Activated B cell treated with CpG ODN at 0.5 μM for 24 hours (primary cell): ENCODE data around the gene DVL1. TPM values are rescaled to one million over a fixed set of nuclear protein-coding genes. Genes with fewer than 3 reads are reported as not detected.

Experiments used
- ATAC-seq: fragments of 200-7000 bp; cut with Tn5 transposase; one replicate; pipeline ENCODE4 v1.10.0; 2021; ENCODE audit warnings: low read depth, mild to moderate bottlenecking, moderate library complexity
- CTCF ChIA-PET: fragments of 350-600 bp; sonication (Branson Sonifier 250); formaldehyde crosslinking; loops from one replicate; lab custom pipeline; 2021; ENCODE audit warnings: antibody characterized with exemption; lab: Charles Lee
- POLR2A ChIA-PET: fragments of 350-600 bp; sonication (Branson Sonifier 250); formaldehyde crosslinking; loops from one replicate; lab custom pipeline; 2021; ENCODE audit warnings: antibody characterized with exemption; lab: Charles Lee
- DNase-seq: peaks from one replicate; pipeline ENCODE4 v3.0.0; 2022
- H3K27ac Mint-ChIP-seq: one replicate; pipeline ENCODE4 v1.8.0; 2020; ENCODE audit warnings: mixed read lengths
- H3K27me3 Mint-ChIP-seq: one replicate; pipeline ENCODE4 v1.8.0; 2021; ENCODE audit warnings: mixed read lengths
- H3K36me3 Mint-ChIP-seq: one replicate; pipeline ENCODE4 v1.8.0; 2021; ENCODE audit warnings: low read depth, mixed read lengths
- H3K4me1 Mint-ChIP-seq: one replicate; pipeline ENCODE4 v1.8.0; 2021; ENCODE audit warnings: mixed read lengths
- H3K4me3 Mint-ChIP-seq: one replicate; pipeline ENCODE4 v1.8.0; 2020; ENCODE audit warnings: mild to moderate bottlenecking, mixed read lengths
- H3K9me3 Mint-ChIP-seq: one replicate; pipeline ENCODE4 v1.8.0; 2020; ENCODE audit warnings: mixed read lengths
- intact Hi-C: fragments of 100-400 bp; cut with micrococcal nuclease; formaldehyde crosslinking; loops from one replicate; pipeline ENCODE4 v1.15.1; 2024
- total RNA-seq: library from RNA; stranded (reverse); gene quantifications from 2 replicates; pipeline ENCODE4 v1.2.3, GENCODE V29; 2022
- TF ChIP-seq, protein P1 (sequence below): fragments of 200-600 bp; IDR thresholded peaks from one replicate; pipeline ENCODE4 v1.8.0; 2022; ENCODE audit warnings: antibody characterized with exemption, mild to moderate bottlenecking

The DVL1 gene
- total RNA-seq, 1 donor from 2014 or later, result 29.3 TPM

DNA sequence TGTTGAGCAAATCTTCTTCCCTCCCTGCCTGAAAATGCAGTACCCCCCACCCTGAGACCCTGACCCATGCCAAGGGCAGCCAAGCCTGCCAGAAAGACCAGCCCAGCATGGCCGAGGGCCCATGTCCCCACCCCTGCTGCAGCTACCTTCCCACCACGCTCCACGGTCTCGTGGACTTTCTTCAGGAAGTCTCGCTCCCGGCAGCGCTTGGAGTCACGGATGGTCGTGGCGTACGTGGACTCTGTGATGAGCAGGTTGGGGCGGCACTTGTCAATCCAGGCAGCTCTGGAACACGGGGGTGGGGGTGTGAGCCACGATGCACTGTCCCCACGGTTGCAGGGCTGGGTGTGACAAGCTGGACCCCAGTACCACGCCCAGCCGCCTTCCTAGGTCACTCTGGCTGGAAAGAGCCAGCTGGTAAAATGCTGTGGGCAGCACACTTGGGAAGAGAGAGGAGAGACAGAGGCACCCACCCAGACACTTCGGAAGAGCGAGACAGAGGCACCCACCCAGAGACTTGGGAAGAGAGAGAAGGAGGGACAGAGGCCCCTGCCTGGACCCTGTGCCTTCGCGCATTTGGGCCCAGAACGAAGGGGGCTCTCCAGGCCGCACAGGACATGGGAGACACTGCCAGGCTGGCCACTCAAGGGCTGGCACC, 34.4 kb downstream of the DVL1 start:
- CTCF ChIA-PET, result no interaction called here
- H3K27me3 Mint-ChIP-seq, result no peaks in the 10 kb centered on the region

GRCh38 chr1:1314237-1314586, 35.0 kb downstream of the DVL1 start:
- Mint-ChIP-seq H3K4me3 (no peak overlapping the region), H3K4me1 (peaks cover 5% of the 10 kb centered on the region), H3K27me3 (no peaks in the 10 kb centered on the region), H3K36me3 (peaks cover 48% of the 10 kb centered on the region), H3K9me3 (no peaks in the 10 kb centered on the region), H3K27ac (no peak overlapping the region)
- ChIA-PET CTCF (no interaction called here), POLR2A (no interaction called here)
- ATAC-seq, result no peak
- intact Hi-C loops, result no loop called here
- DNase-seq, result no peak
- TF ChIP-seq, protein P1, sequence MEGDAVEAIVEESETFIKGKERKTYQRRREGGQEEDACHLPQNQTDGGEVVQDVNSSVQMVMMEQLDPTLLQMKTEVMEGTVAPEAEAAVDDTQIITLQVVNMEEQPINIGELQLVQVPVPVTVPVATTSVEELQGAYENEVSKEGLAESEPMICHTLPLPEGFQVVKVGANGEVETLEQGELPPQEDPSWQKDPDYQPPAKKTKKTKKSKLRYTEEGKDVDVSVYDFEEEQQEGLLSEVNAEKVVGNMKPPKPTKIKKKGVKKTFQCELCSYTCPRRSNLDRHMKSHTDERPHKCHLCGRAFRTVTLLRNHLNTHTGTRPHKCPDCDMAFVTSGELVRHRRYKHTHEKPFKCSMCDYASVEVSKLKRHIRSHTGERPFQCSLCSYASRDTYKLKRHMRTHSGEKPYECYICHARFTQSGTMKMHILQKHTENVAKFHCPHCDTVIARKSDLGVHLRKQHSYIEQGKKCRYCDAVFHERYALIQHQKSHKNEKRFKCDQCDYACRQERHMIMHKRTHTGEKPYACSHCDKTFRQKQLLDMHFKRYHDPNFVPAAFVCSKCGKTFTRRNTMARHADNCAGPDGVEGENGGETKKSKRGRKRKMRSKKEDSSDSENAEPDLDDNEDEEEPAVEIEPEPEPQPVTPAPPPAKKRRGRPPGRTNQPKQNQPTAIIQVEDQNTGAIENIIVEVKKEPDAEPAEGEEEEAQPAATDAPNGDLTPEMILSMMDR, result no peak

More for the DNA sequence above, 34.4 kb downstream of the DVL1 start:
- intact Hi-C loops, result no loop called here
- TF ChIP-seq, protein P1, result no peak
- POLR2A ChIA-PET, result no interaction called here
- no peak overlapping the region for H3K4me3 Mint-ChIP-seq
- H3K36me3 Mint-ChIP-seq, result peaks cover 51% of the 10 kb centered on the region
- no peaks in the 10 kb centered on the region for H3K4me1 Mint-ChIP-seq
- H3K9me3 Mint-ChIP-seq, result no peaks in the 10 kb centered on the region
- no peak for DNase-seq
- no peak overlapping the region for H3K27ac Mint-ChIP-seq
- no peak for ATAC-seq

DNA sequence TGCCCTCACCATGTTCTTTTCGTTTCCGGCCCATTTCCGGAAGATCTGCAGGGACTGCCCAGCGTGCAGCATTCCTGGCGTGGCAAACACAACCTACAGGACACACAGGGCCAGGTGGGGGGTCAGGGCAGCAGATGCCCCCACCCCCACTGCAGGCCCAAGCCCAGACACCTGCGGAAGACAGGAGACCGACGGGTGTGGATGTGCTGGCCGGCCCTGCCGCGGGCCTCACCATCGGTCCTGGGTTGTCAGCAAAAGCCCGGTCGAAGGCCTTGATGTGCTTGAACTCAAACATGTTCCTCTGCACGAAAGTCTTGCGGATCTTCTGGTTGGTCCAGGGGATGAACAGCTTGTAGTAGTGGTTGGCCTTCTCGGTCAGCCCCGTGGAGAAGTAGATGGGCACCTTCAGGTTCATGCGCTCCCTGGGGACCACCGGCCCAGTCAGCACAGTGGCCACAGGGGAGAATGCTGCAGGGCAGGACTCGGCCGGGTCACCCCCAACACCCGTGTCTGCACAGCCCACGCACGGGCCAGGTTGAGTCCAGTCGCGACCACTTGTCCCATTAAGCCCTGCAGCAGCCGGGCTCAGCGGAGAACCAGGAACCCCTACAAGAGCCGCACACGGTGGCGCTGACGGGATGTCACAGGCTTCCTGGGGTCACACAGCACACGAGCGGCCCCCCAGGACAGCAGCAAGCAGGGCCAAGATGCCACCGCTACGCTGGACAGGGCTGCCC, 35.5 kb downstream of the DVL1 start:
- TF ChIP-seq, protein P1, result no peak
- no peak for DNase-seq
- H3K27ac Mint-ChIP-seq, result no peak overlapping the region
- no peak overlapping the region for H3K4me3 Mint-ChIP-seq
- ATAC-seq, result no peak
- H3K9me3 Mint-ChIP-seq, result no peaks in the 10 kb centered on the region
- peaks cover 7% of the 10 kb centered on the region for H3K4me1 Mint-ChIP-seq
- POLR2A ChIA-PET, result no interaction called here
- H3K27me3 Mint-ChIP-seq, result no peaks in the 10 kb centered on the region
- intact Hi-C loops, result no loop called here
- peaks cover 42% of the 10 kb centered on the region for H3K36me3 Mint-ChIP-seq
- CTCF ChIA-PET, result no interaction called here

GRCh38 chr1:1312450-1313314, 36.5 kb downstream of the DVL1 start:
- Mint-ChIP-seq H3K36me3 (peaks cover 39% of the 10 kb centered on the region), H3K27ac (no peak overlapping the region), H3K4me1 (peaks cover 7% of the 10 kb centered on the region), H3K27me3 (no peaks in the 10 kb centered on the region), H3K4me3 (no peak overlapping the region), H3K9me3 (no peaks in the 10 kb centered on the region)
- TF ChIP-seq, protein P1, result no peak
- ChIA-PET POLR2A (interaction anchor here (0.9 kb wide), 1 partner anchor 63 kb away, joined by 4 read pairs; no protein-coding TSS in a partner anchor), CTCF (no interaction called here)
- intact Hi-C loops, result no loop called here
- no peak for DNase-seq
- no peak for ATAC-seq
